ENCODE data around the gene ATRIP. TPM values are rescaled to one million over a fixed set of nuclear protein-coding genes. Genes with fewer than 3 reads are reported as not detected.
"Not testable (repeated sequence)": the region's sequence is repeated elsewhere in the genome, so short reads cannot be mapped to it uniquely, and the experiment has no call there.

ATRIP gene
- total and polyA plus RNA-seq, 7 donors: 1.8 to 9.4 (median 5.1) TPM

GRCh38 chr3:48400824-48401433 is 45.6 kb upstream of the ATRIP start:
- Histone ChIP-seq H3K4me1 (peaks cover 0 to 28% (median 23%) of the 10 kb centered on the region in 4 donors), H3K27ac (peak overlapping the region; percentile 88 to 96 (median 89)), H3K9me3 (no peaks in the 10 kb centered on the region), H3K36me3 (peaks cover 0 to 28% (median 11%) of the 10 kb centered on the region in 4 donors), H3K4me3 (no peak overlapping the region), H3K27me3 (no peaks in the 10 kb centered on the region)
- intact Hi-C loops (cut with DNase I): loop anchor here (1.0 to 5.0 kb wide), 2 partner anchors 34 to 156 kb away; partner anchors contain the start of gene PFKFB4
- DNase-seq: peak; percentile 85
- WGBS, 2 donors: 57 to 66% methylated on average over 6 of the region's 6 CpGs
- TF ChIP-seq POLR2AphosphoS5 (IDR thresholded peaks at IDR 0.05): peak in 2 of 4 donors; percentile 20 to 39
- TF ChIP-seq EP300 (IDR thresholded peaks at IDR 0.05): no peak
- no peak for TF ChIP-seq POLR2A (IDR thresholded peaks at IDR 0.05)
- peak; percentile 83 to 96 (median 86) for TF ChIP-seq CTCF (IDR thresholded peaks at IDR 0.05)

GRCh38 chr3:48401434-48401901 is 45.1 kb upstream of the ATRIP start:
- 92 to 93% methylated on average over 12 of the region's 12 CpGs for WGBS, 2 donors
- peak; percentile 69 for DNase-seq
- intact Hi-C loops (cut with DNase I): loop anchor here (1.0 to 5.0 kb wide), 2 partner anchors 34 to 156 kb away; partner anchors contain the start of gene PFKFB4
- not testable (repeated sequence) for H3K27me3 ChIP-seq, H3K9me3 ChIP-seq, H3K4me3 ChIP-seq
- peak overlapping the region; percentile 88 to 96 (median 89) for H3K27ac ChIP-seq
- peaks cover 0 to 28% (median 23%) of the 10 kb centered on the region in 4 donors for H3K4me1 ChIP-seq
- H3K36me3 ChIP-seq: peaks cover 0 to 33% (median 17%) of the 10 kb centered on the region in 4 donors

GRCh38 chr3:48402281-48402732 is 44.2 kb upstream of the ATRIP start:
- peak overlapping the region; percentile 88 to 96 (median 89) for H3K27ac ChIP-seq
- peak in 3 of 4 donors; percentile 80 to 93 (median 86) for TF ChIP-seq EP300 (IDR thresholded peaks at IDR 0.05)
- TF ChIP-seq POLR2A (IDR thresholded peaks at IDR 0.05): no peak
- peak; percentile 62 to 85 (median 76) for TF ChIP-seq POLR2AphosphoS5 (IDR thresholded peaks at IDR 0.05)
- no peak overlapping the region for H3K4me3 ChIP-seq
- 51 to 67% methylated on average over 8 of the region's 8 CpGs for WGBS, 2 donors
- DNase-seq: peak; percentile 98
- H3K36me3 ChIP-seq: peaks cover 0 to 42% (median 24%) of the 10 kb centered on the region in 4 donors
- H3K4me1 ChIP-seq: peaks cover 0 to 28% (median 23%) of the 10 kb centered on the region in 4 donors
- H3K9me3 ChIP-seq: no peaks in the 10 kb centered on the region
- no peaks in the 10 kb centered on the region for H3K27me3 ChIP-seq
- intact Hi-C loops (cut with DNase I): loop anchor here (2.0 to 5.0 kb wide), 2 partner anchors 26 to 155 kb away; partner anchors contain the start of gene PFKFB4

- Histone ChIP-seq H3K4me1 (peaks cover 0 to 28% (median 23%) of the 10 kb centered on the region in 4 donors), H3K4me3 (no peak overlapping the region), H3K36me3 (peaks cover 0 to 48% (median 26%) of the 10 kb centered on the region in 4 donors), H3K27me3 (no peaks in the 10 kb centered on the region), H3K27ac (peak overlapping the region; percentile 88 to 96 (median 89)), H3K9me3 (no peaks in the 10 kb centered on the region)
- no peak for DNase-seq
- TF ChIP-seq CTCF (IDR thresholded peaks at IDR 0.05) (no peak), EP300 (IDR thresholded peaks at IDR 0.05) (no peak), POLR2A (IDR thresholded peaks at IDR 0.05) (no peak), POLR2AphosphoS5 (IDR thresholded peaks at IDR 0.05) (no peak)
- intact Hi-C loops (cut with DNase I): loop anchor here (2.0 to 5.0 kb wide), 2 partner anchors 26 to 154 kb away; partner anchors contain the start of gene PFKFB4
- WGBS, 2 donors: 72 to 85% methylated on average over 3 of the region's 3 CpGs
Measured at GRCh38 chr3:48402907-48403306, 43.6 kb upstream of the ATRIP start.

GRCh38 chr3:48403533-48404439 is 42.8 kb upstream of the ATRIP start:
- Histone ChIP-seq H3K4me3 (no peak overlapping the region), H3K4me1 (peaks cover 0 to 28% (median 23%) of the 10 kb centered on the region in 4 donors), H3K9me3 (no peaks in the 10 kb centered on the region), H3K27ac (peak overlapping the region; percentile 88 to 96 (median 89)), H3K27me3 (no peaks in the 10 kb centered on the region), H3K36me3 (peaks cover 0 to 56% (median 32%) of the 10 kb centered on the region in 4 donors)
- WGBS, 2 donors: 87 to 89% methylated on average over 15 of the region's 15 CpGs
- peak; percentile 65 for DNase-seq
- intact Hi-C loops (cut with DNase I): loop anchor here (2.0 to 5.0 kb wide), 2 partner anchors 25 to 154 kb away; partner anchors contain the start of gene PFKFB4
- no peak for TF ChIP-seq POLR2AphosphoS5 (IDR thresholded peaks at IDR 0.05)

All from sigmoid colon (tissue), 7 donors.